ENCODE data around the gene P4HB. TPM values are rescaled to one million over a fixed set of nuclear protein-coding genes. Genes with fewer than 3 reads are reported as not detected.

The P4HB gene
- total RNA-seq, 1 donor from 2014 or later, result 203 TPM

GRCh38 chr17:81807839-81808238, 52.5 kb downstream of the P4HB start:
- Histone ChIP-seq H3K9ac (no peak overlapping the region), H3K27me3 (peaks cover 73% of the 10 kb centered on the region), H3K4me3 (no peak overlapping the region), H3K27ac (no peak overlapping the region), H3K9me3 (ENCODE audit: low read depth) (no peaks in the 10 kb centered on the region), H3K36me3 (no peaks in the 10 kb centered on the region), H4K20me1 (ENCODE audit: low read depth) (peaks cover 2% of the 10 kb centered on the region), H2AFZ (replicated peaks) (no peak overlapping the region), H3K4me2 (no peak overlapping the region), H3K79me2 (ENCODE audit: low read depth) (no peaks in the 10 kb centered on the region), H3F3A (ENCODE audit: low read depth) (peaks cover 3% of the 10 kb centered on the region), H3K4me1 (peaks cover 12% of the 10 kb centered on the region)
- Mint-ChIP-seq H3K27me3 (ENCODE audit: insufficient read depth, low read depth) (peaks cover 29% of the 10 kb centered on the region), H3K9me3 (no peaks in the 10 kb centered on the region), H3K4me1 (no peaks in the 10 kb centered on the region), H3K36me3 (no peaks in the 10 kb centered on the region), H3K27ac (no peak overlapping the region), H3K4me3 (no peak overlapping the region)
- no peak for DNase-seq (ENCODE audit: low spot score)
- TF ChIP-seq EZH2phosphoT487 (IDR thresholded peaks at IDR 0.05), result no peak
- no peak for TF ChIP-seq EZH2 (IDR thresholded peaks at IDR 0.05)
- no peak for TF ChIP-seq CTCF (IDR thresholded peaks at IDR 0.05)

- H3K4me3 ChIP-seq, result no peak overlapping the region
- H3K36me3 Mint-ChIP-seq, result no peaks in the 10 kb centered on the region
- H3K4me3 Mint-ChIP-seq, result no peak overlapping the region
- no peak overlapping the region for H3K27ac ChIP-seq
- H3K9me3 ChIP-seq (ENCODE audit: low read depth), result no peaks in the 10 kb centered on the region
- peaks cover 79% of the 10 kb centered on the region for H3K27me3 ChIP-seq
- H3K9ac ChIP-seq, result no peak overlapping the region
- H3K27me3 Mint-ChIP-seq (ENCODE audit: insufficient read depth, low read depth), result peaks cover 34% of the 10 kb centered on the region
- H3K4me1 ChIP-seq, result peaks cover 12% of the 10 kb centered on the region
- no peak overlapping the region for H3K27ac Mint-ChIP-seq
- no peaks in the 10 kb centered on the region for H3K4me1 Mint-ChIP-seq
- TF ChIP-seq EZH2phosphoT487 (IDR thresholded peaks at IDR 0.05) (no peak), EZH2 (IDR thresholded peaks at IDR 0.05) (no peak), CTCF (IDR thresholded peaks at IDR 0.05) (no peak)
- peaks cover 3% of the 10 kb centered on the region for H3F3A ChIP-seq (ENCODE audit: low read depth)
- H3K9me3 Mint-ChIP-seq, result no peaks in the 10 kb centered on the region
- H3K79me2 ChIP-seq (ENCODE audit: low read depth), result no peaks in the 10 kb centered on the region
- H3K36me3 ChIP-seq, result no peaks in the 10 kb centered on the region
- DNase-seq (ENCODE audit: low spot score), result no peak
- peaks cover 2% of the 10 kb centered on the region for H4K20me1 ChIP-seq (ENCODE audit: low read depth)
- H3K4me2 ChIP-seq, result no peak overlapping the region
- H2AFZ ChIP-seq (replicated peaks), result no peak overlapping the region
Measured at GRCh38 chr17:81807210-81807719, 53.1 kb downstream of the P4HB start.

GRCh38 chr17:81806461-81807209, 53.7 kb downstream of the P4HB start:
- H3K79me2 ChIP-seq (ENCODE audit: low read depth), result no peaks in the 10 kb centered on the region
- Mint-ChIP-seq H3K4me3 (no peak overlapping the region), H3K4me1 (no peaks in the 10 kb centered on the region), H3K27me3 (ENCODE audit: insufficient read depth, low read depth) (peaks cover 41% of the 10 kb centered on the region), H3K9me3 (peaks cover 2% of the 10 kb centered on the region), H3K27ac (no peak overlapping the region), H3K36me3 (no peaks in the 10 kb centered on the region)
- H3K9ac ChIP-seq, result no peak overlapping the region
- H2AFZ ChIP-seq (replicated peaks), result no peak overlapping the region
- H3F3A ChIP-seq (ENCODE audit: low read depth), result peaks cover 3% of the 10 kb centered on the region
- peaks cover 2% of the 10 kb centered on the region for H4K20me1 ChIP-seq (ENCODE audit: low read depth)
- no peaks in the 10 kb centered on the region for H3K36me3 ChIP-seq
- H3K4me3 ChIP-seq, result no peak overlapping the region
- no peak for TF ChIP-seq CTCF (IDR thresholded peaks at IDR 0.05)
- no peak for TF ChIP-seq EZH2phosphoT487 (IDR thresholded peaks at IDR 0.05)
- no peak for TF ChIP-seq EZH2 (IDR thresholded peaks at IDR 0.05)
- no peak for DNase-seq (ENCODE audit: low spot score)
- H3K27ac ChIP-seq, result no peak overlapping the region
- H3K27me3 ChIP-seq, result peaks cover 85% of the 10 kb centered on the region
- no peaks in the 10 kb centered on the region for H3K9me3 ChIP-seq (ENCODE audit: low read depth)
- no peak overlapping the region for H3K4me2 ChIP-seq
- peaks cover 12% of the 10 kb centered on the region for H3K4me1 ChIP-seq

Measured in neural progenitor cell (in vitro differentiated cells).